Central memory CD4-positive, alpha-beta T cell (primary cell): ENCODE measurements around the gene MEGF8.
A peak's percentile ranks its signal among the peaks of the same experiment; 100 is the strongest.

Source experiments
- DNase-seq: peaks from one replicate; pipeline ENCODE4 v3.0.0; 2022

The MEGF8 gene

GRCh38 chr19:42392165-42392564 is 66.7 kb downstream of the MEGF8 start:
- DNase-seq = no peak

GRCh38 chr19:42394751-42395150 is 69.3 kb downstream of the MEGF8 start:
- no peak for DNase-seq

GRCh38 chr19:42396381-42397262 is 71.2 kb downstream of the MEGF8 start:
- peak; percentile 86 for DNase-seq

GRCh38 chr19:42397263-42398166 is 72.1 kb downstream of the MEGF8 start:
- DNase-seq = no peak

- no peak for DNase-seq
Observed at GRCh38 chr19:42400404-42400803, 75.0 kb downstream of the MEGF8 start.

- peak; percentile 58 for DNase-seq
Observed at GRCh38 chr19:42401365-42402303, 76.2 kb downstream of the MEGF8 start.

- DNase-seq = no peak
Observed at GRCh38 chr19:42402376-42403116, 77.1 kb downstream of the MEGF8 start.

- DNase-seq = no peak
Observed at GRCh38 chr19:42403586-42403985, 78.2 kb downstream of the MEGF8 start.

- DNase-seq = no peak
Observed at GRCh38 chr19:42406111-42406510, 80.7 kb downstream of the MEGF8 start.

- DNase-seq = no peak
Observed at GRCh38 chr19:42407085-42407815, 81.8 kb downstream of the MEGF8 start.

GRCh38 chr19:42407816-42408175 is 82.4 kb downstream of the MEGF8 start:
- no peak for DNase-seq

GRCh38 chr19:42409477-42409876 is 84.0 kb downstream of the MEGF8 start:
- no peak for DNase-seq

- DNase-seq = no peak
Observed at GRCh38 chr19:42410371-42410770, 84.9 kb downstream of the MEGF8 start.

- no peak for DNase-seq
Observed at GRCh38 chr19:42411581-42412178, 86.2 kb downstream of the MEGF8 start.

GRCh38 chr19:42412227-42412626 is 86.8 kb downstream of the MEGF8 start:
- DNase-seq = no peak

- DNase-seq = no peak
Observed at GRCh38 chr19:42412661-42413076, 87.2 kb downstream of the MEGF8 start.

GRCh38 chr19:42419309-42419708 is 93.9 kb downstream of the MEGF8 start:
- no peak for DNase-seq

- peak; percentile 73 for DNase-seq
Observed at GRCh38 chr19:42420055-42420544, 94.7 kb downstream of the MEGF8 start.

GRCh38 chr19:42421101-42421500 is 95.7 kb downstream of the MEGF8 start:
- no peak for DNase-seq

GRCh38 chr19:42421591-42422031 is 96.2 kb downstream of the MEGF8 start:
- DNase-seq = no peak
